Rectal smooth muscle tissue (tissue), 1 donor: Measurements from ENCODE around the gene CDCP1.

ENCODE experiments used
- H3K27ac ChIP-seq: one replicate; pipeline ENCODE4 v1.7.0; 2013; ENCODE audit warnings: low read depth, low read length, inconsistent platforms
- H3K27me3 ChIP-seq: one replicate; pipeline ENCODE4 v1.7.0; 2013; ENCODE audit warnings: low read length; ENCODE audit not compliant: control insufficient read depth, insufficient read depth
- H3K36me3 ChIP-seq: one replicate; pipeline ENCODE4 v1.7.0; 2013; ENCODE audit warnings: low read length; ENCODE audit not compliant: control insufficient read depth, insufficient read depth
- H3K4me1 ChIP-seq: one replicate; pipeline ENCODE4 v1.7.0; 2013; ENCODE audit warnings: low read length; ENCODE audit not compliant: control insufficient read depth, insufficient read depth
- H3K4me3 ChIP-seq: one replicate; pipeline ENCODE4 v1.7.0; 2013; ENCODE audit warnings: low read length
- H3K9ac ChIP-seq: one replicate; pipeline ENCODE4 v1.7.0; 2013; ENCODE audit warnings: low read length

The CDCP1 gene

GRCh38 chr3:45113625-45114050, 32.5 kb downstream of the CDCP1 start:
- Histone ChIP-seq H3K27me3 (no peaks in the 10 kb centered on the region), H3K27ac (peak overlapping the region; percentile 23), H3K4me1 (peaks cover 6% of the 10 kb centered on the region), H3K9ac (no peak overlapping the region), H3K4me3 (no peak overlapping the region), H3K36me3 (no peaks in the 10 kb centered on the region)

- Histone ChIP-seq H3K4me3 (no peak overlapping the region), H3K9ac (no peak overlapping the region), H3K4me1 (peaks cover 6% of the 10 kb centered on the region), H3K36me3 (no peaks in the 10 kb centered on the region), H3K27ac (no peak overlapping the region), H3K27me3 (no peaks in the 10 kb centered on the region)
Observed at GRCh38 chr3:45112939-45113338, 33.2 kb downstream of the CDCP1 start.

GRCh38 chr3:45110509-45110833, 35.7 kb downstream of the CDCP1 start:
- Histone ChIP-seq H3K9ac (no peak overlapping the region), H3K27ac (no peak overlapping the region), H3K4me1 (peaks cover 6% of the 10 kb centered on the region), H3K4me3 (peak overlapping the region; percentile 25), H3K27me3 (no peaks in the 10 kb centered on the region), H3K36me3 (no peaks in the 10 kb centered on the region)

- H3K9ac ChIP-seq = no peak overlapping the region
- no peaks in the 10 kb centered on the region for H3K36me3 ChIP-seq
- H3K4me1 ChIP-seq = peaks cover 6% of the 10 kb centered on the region
- peak overlapping the region; percentile 25 for H3K4me3 ChIP-seq
- H3K27me3 ChIP-seq = no peaks in the 10 kb centered on the region
- no peak overlapping the region for H3K27ac ChIP-seq
Observed at GRCh38 chr3:45109771-45110508, 36.2 kb downstream of the CDCP1 start.

- no peaks in the 10 kb centered on the region for H3K36me3 ChIP-seq
- no peak overlapping the region for H3K4me3 ChIP-seq
- no peaks in the 10 kb centered on the region for H3K27me3 ChIP-seq
- H3K4me1 ChIP-seq = no peaks in the 10 kb centered on the region
- no peak overlapping the region for H3K27ac ChIP-seq
- no peak overlapping the region for H3K9ac ChIP-seq
Observed at GRCh38 chr3:45106874-45107273, 39.3 kb downstream of the CDCP1 start.

- Histone ChIP-seq H3K27ac (no peak overlapping the region), H3K4me1 (no peaks in the 10 kb centered on the region), H3K4me3 (no peak overlapping the region), H3K36me3 (no peaks in the 10 kb centered on the region), H3K27me3 (no peaks in the 10 kb centered on the region), H3K9ac (no peak overlapping the region)
Observed at GRCh38 chr3:45105855-45106671, 40.1 kb downstream of the CDCP1 start.

- Histone ChIP-seq H3K9ac (no peak overlapping the region), H3K27me3 (no peaks in the 10 kb centered on the region), H3K27ac (no peak overlapping the region), H3K36me3 (no peaks in the 10 kb centered on the region), H3K4me1 (no peaks in the 10 kb centered on the region), H3K4me3 (no peak overlapping the region)
Observed at GRCh38 chr3:45104715-45105711, 41.2 kb downstream of the CDCP1 start.

- no peaks in the 10 kb centered on the region for H3K36me3 ChIP-seq
- no peak overlapping the region for H3K9ac ChIP-seq
- no peak overlapping the region for H3K4me3 ChIP-seq
- H3K27ac ChIP-seq = no peak overlapping the region
- H3K27me3 ChIP-seq = no peaks in the 10 kb centered on the region
- H3K4me1 ChIP-seq = no peaks in the 10 kb centered on the region
Observed at GRCh38 chr3:45103753-45104714, 42.1 kb downstream of the CDCP1 start.

GRCh38 chr3:45103334-45103733, 42.8 kb downstream of the CDCP1 start:
- Histone ChIP-seq H3K9ac (no peak overlapping the region), H3K4me1 (no peaks in the 10 kb centered on the region), H3K27ac (no peak overlapping the region), H3K27me3 (no peaks in the 10 kb centered on the region), H3K36me3 (no peaks in the 10 kb centered on the region), H3K4me3 (no peak overlapping the region)

GRCh38 chr3:45100981-45101407, 45.2 kb downstream of the CDCP1 start:
- no peak overlapping the region for H3K4me3 ChIP-seq
- H3K36me3 ChIP-seq = no peaks in the 10 kb centered on the region
- no peak overlapping the region for H3K9ac ChIP-seq
- H3K27ac ChIP-seq = no peak overlapping the region
- H3K4me1 ChIP-seq = no peaks in the 10 kb centered on the region
- no peaks in the 10 kb centered on the region for H3K27me3 ChIP-seq

- Histone ChIP-seq H3K4me3 (no peak overlapping the region), H3K27me3 (peaks cover 2% of the 10 kb centered on the region)
Observed at GRCh38 chr3:45098310-45098709, 47.9 kb downstream of the CDCP1 start.

More at GRCh38 chr3:45098310-45098709, 47.9 kb downstream of the CDCP1 start:
- Histone ChIP-seq H3K27ac (no peak overlapping the region), H3K4me1 (peaks cover 5% of the 10 kb centered on the region), H3K36me3 (no peaks in the 10 kb centered on the region), H3K9ac (no peak overlapping the region)
